SH-SY5Y (cell line): ENCODE measurements around the gene CNTNAP5.

Experiments used
- GATA2 ChIP-seq: IDR thresholded peaks from 2 replicates; pipeline ENCODE4 v1.6.1; 2011; ENCODE audit warnings: mild to moderate bottlenecking, low read depth, low read length
- GATA3 ChIP-seq: IDR thresholded peaks from 2 replicates; pipeline ENCODE4 v1.6.1; 2011; ENCODE audit warnings: low read depth, mild to moderate bottlenecking, low read length, moderate library complexity

GRCh38 chr2:124482551-124482950 is 457.5 kb downstream of the CNTNAP5 start:
- no peak for TF ChIP-seq GATA2
- no peak for TF ChIP-seq GATA3
